GM12801 (cell line): ENCODE results near the gene ZBTB22.

ENCODE experiments used
- TF ChIP-seq, protein P1 (sequence below): IDR thresholded peaks from one replicate; pipeline ENCODE4 v1.5.1; 2011; ENCODE audit warnings: control low read depth; ENCODE audit not compliant: insufficient read length; ENCODE audit errors: extremely low read depth

ZBTB22 gene

DNA sequence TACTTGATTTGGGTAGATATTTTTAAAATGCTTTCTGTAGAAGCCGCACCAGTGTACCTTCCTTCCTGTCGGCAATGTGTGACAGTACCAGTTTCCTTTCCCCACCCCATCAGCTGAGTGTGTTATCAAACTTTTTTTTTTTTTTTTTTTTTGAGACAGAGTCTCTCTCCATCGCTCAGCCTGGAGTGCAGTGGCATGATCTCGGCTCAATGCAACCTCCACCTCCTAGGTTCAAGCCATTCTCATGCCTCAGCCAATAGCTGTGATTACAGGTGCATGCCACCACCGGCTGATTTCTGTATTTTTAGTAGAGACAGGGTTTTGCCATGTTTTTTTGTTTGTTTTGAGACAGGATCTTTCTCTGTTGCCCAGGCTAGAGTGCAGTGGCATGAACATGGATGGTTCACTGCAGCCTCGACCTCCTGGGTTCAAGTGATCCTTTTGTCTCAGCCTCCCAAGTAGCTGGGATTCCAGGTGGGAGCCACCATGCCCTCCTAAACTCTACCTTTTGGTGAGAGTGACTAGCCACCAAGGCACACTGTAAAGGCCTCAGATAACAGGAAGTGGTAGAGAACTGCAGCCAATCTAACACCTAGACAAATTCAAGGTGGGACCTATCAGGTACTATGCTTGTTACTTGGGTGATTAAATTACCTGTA, 26.5 kb upstream of the ZBTB22 start:
- TF ChIP-seq, protein P1, sequence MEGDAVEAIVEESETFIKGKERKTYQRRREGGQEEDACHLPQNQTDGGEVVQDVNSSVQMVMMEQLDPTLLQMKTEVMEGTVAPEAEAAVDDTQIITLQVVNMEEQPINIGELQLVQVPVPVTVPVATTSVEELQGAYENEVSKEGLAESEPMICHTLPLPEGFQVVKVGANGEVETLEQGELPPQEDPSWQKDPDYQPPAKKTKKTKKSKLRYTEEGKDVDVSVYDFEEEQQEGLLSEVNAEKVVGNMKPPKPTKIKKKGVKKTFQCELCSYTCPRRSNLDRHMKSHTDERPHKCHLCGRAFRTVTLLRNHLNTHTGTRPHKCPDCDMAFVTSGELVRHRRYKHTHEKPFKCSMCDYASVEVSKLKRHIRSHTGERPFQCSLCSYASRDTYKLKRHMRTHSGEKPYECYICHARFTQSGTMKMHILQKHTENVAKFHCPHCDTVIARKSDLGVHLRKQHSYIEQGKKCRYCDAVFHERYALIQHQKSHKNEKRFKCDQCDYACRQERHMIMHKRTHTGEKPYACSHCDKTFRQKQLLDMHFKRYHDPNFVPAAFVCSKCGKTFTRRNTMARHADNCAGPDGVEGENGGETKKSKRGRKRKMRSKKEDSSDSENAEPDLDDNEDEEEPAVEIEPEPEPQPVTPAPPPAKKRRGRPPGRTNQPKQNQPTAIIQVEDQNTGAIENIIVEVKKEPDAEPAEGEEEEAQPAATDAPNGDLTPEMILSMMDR: no peak

DNA sequence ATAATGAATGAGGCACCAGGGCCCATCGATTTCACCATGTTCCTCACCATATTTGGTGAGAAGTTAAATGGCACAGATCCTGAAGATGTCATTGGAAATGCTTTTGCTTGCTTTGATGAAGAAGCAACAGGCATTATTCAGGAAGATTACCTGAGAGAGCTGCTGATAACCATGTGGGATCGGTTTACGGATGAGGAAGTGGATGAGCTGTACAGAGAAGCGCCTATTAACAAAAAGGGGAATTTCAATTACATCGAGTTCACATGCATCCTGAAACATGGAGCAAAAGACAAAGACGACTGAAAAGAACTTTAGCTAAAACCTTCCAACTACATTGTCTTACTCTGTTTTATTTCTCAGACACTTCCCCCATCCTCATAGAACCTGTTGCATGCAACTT, 21.6 kb upstream of the ZBTB22 start:
- TF ChIP-seq, protein P1: no peak

DNA sequence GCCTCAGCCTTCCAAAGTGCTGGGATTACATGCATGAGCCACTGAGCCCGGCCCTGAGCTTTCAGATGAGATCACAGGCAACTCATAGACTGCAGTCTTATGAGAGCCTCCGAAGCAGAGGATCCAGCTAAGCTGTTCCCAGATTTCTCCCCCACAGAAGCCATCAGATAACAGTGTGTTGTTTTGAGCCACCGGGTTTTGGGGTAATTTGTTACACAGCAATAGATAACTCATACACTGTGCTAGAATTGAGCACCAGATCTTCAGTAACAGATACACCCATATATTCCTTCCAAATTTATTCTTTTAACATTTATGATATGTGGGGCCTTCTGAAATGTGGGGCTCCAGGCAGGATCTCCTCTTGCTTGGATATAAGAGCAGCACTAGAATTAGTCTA, 19.0 kb upstream of the ZBTB22 start:
- TF ChIP-seq, protein P1: no peak

DNA sequence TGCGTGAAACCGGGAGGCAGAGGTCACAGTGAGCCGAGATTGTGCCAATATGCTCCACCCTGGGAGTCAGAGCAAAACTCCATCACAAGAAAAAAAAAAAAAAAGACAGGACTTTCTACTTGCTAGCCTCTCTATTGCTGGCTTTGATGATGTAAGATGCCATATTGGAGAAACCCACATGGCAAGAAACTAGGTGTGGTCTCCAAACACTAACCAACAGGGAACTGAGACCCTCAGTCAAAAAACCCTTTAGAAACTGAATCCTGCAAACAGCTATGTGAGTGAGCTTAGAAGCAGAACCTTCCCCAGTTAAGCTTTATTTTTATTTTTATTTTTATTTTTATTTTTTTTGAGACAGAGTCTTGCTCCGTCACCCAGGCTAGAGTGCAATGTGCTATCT, 18.4 kb upstream of the ZBTB22 start:
- TF ChIP-seq, protein P1: no peak

DNA sequence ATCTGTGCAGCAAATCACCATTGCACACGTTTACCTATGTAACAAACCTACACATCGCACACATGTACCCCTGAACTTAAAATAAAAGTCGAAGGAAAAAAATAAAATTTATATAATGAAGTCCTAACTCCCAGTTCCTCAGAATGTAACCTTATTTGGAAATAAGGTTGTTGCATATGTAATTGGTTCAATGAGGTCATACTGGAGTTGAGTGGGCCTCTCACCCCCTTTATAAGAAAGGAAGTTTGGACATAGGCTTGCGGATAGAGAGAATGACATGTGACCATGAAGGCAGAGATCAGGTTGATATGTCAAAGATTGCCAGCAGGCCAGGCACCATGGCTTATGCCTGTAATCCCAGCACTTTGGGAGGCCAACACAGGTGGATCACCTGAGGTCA, 16.1 kb upstream of the ZBTB22 start:
- TF ChIP-seq, protein P1: no peak

DNA sequence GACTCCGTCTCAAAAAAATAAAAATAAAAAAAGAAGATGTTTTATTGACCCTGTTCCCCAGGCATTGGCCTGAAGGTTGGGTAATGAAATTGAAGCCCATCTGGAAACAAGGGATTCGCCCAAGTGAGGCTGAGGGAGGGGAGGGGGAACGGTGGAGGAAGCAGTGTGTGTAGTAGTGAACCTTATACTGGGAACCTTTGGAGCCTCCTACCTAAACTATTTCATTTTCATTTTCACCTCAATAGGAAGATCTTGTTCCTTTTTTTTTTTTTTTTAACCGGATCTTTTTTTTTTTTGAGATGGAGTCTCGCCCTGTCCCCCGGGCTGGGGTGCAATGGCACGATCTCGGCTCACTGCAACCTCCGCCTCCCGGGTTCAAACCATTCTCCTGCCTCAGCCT, 13.2 kb upstream of the ZBTB22 start:
- TF ChIP-seq, protein P1: no peak

DNA sequence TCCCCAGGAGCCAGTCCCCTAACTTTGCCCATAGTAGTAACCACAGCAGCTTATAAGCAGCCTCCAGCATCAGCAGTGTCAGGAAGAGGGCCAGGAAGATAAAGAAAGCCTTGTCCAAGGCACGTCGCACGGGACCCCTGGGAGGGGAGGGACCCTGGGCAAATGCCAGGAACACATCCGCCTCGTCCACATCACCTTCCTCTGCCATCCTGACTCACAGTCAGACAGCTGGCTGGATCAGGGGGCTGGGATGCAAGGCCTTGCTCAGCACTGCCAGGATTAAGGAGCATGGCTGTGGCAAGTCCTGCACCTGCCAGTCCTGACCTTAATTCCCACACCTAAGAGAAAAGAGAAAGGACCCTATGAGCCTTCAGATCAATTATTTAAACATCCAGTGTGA, 11.5 kb upstream of the ZBTB22 start:
- TF ChIP-seq, protein P1: no peak
